22Rv1 (cell line): Measurements from ENCODE around the gene OOEP.

Source experiments
- CTCF ChIP-seq: fragments of 450-650 bp; IDR thresholded peaks from 2 replicates; pipeline ENCODE4 v1.5.1; 2017; ENCODE audit warnings: mild to moderate bottlenecking
- ZFX ChIP-seq: fragments of 450-650 bp; IDR thresholded peaks from 2 replicates; pipeline ENCODE4 v1.6.1; 2017; ENCODE audit warnings: antibody characterized with exemption, borderline replicate concordance

- TF ChIP-seq CTCF (no peak), ZFX (no peak)
These were observed at the start of gene OOEP for GRCh38 chr6:73369563-73369962.
